ENCODE results near the gene KCNQ4. TPM values are rescaled to one million over a fixed set of nuclear protein-coding genes. Genes with fewer than 3 reads are reported as not detected.

Gene KCNQ4
- total RNA-seq, 1 experiment from 2014 or later = 1.4 TPM

GRCh38 chr1:40796939-40797667 is 13.5 kb downstream of the KCNQ4 start:
- Histone ChIP-seq H3K4ac (ENCODE audit: low read depth, low read length) (no peak overlapping the region), H3K79me1 (ENCODE audit: insufficient read depth, low read depth, low read length, poor library complexity, severe bottlenecking) (no peaks in the 10 kb centered on the region), H2BK15ac (ENCODE audit: low read depth, low read length) (no peak overlapping the region), H3K4me1 (ENCODE audit: insufficient read depth, low read length) (no peaks in the 10 kb centered on the region), H3K23ac (ENCODE audit: insufficient read length, low read depth, low read length) (no peak overlapping the region), H3K23me2 (ENCODE audit: insufficient read length, low read depth, low read length, poor library complexity, severe bottlenecking) (no peaks in the 10 kb centered on the region), H2BK5ac (ENCODE audit: insufficient read length, low read length) (no peak overlapping the region), H2AFZ (ENCODE audit: low read length) (no peak overlapping the region), H3K56ac (ENCODE audit: insufficient read length, low read depth, low read length) (no peak overlapping the region), H3K14ac (ENCODE audit: insufficient read depth, low read length) (no peak overlapping the region), H4K20me1 (ENCODE audit: control insufficient read depth, insufficient read depth, insufficient read length) (no peaks in the 10 kb centered on the region), H3K4me2 (ENCODE audit: insufficient read depth, insufficient read length, low read length) (no peak overlapping the region), H4K8ac (replicated peaks; ENCODE audit: insufficient read length, low read depth, low read length) (no peak overlapping the region), H3K18ac (ENCODE audit: insufficient read length, low read depth, low read length) (no peak overlapping the region), H2BK20ac (ENCODE audit: low read depth, low read length, poor library complexity, severe bottlenecking) (no peak overlapping the region), H2AK5ac (ENCODE audit: insufficient read length, low read length) (no peak overlapping the region), H2BK12ac (ENCODE audit: insufficient read length, low read depth, low read length) (no peak overlapping the region), H3K9ac (ENCODE audit: extremely low read depth, insufficient read length, low read length) (no peak overlapping the region), H3T11ph (ENCODE audit: low read length) (no peak overlapping the region), H3K79me2 (ENCODE audit: insufficient read depth, low read length) (no peaks in the 10 kb centered on the region), H2BK120ac (ENCODE audit: low read depth, low read length, poor library complexity, severe bottlenecking) (no peak overlapping the region), H3K9me3 (ENCODE audit: control insufficient read depth, low read depth, low read length) (no peaks in the 10 kb centered on the region), H3K27me3 (ENCODE audit: insufficient read depth, low read length) (no peaks in the 10 kb centered on the region), H4K91ac (ENCODE audit: insufficient read length, low read depth, low read length) (no peak overlapping the region), H3K27ac (ENCODE audit: insufficient read length, low read depth, low read length) (no peak overlapping the region), H4K5ac (ENCODE audit: insufficient read length, low read depth, low read length) (no peak overlapping the region)
- no peak for TF ChIP-seq CTCF (conservative IDR thresholded peaks at IDR 0.05)
- no CpG with 5 or more reads among the region's 9 CpGs for WGBS (ENCODE audit: extremely low coverage, insufficient read length, low lambda C conversion rate)
- H3K4me1 Mint-ChIP-seq = peaks cover 27 to 56% of the 10 kb centered on the region in 2 experiments
- H3K9me3 Mint-ChIP-seq = no peaks in the 10 kb centered on the region
- H3K27ac Mint-ChIP-seq = no peak overlapping the region
- DNase-seq = no peak
- H3K27me3 Mint-ChIP-seq (ENCODE audit: low read depth) = peaks cover 23% of the 10 kb centered on the region
- peak overlapping the region in 1 of 2 experiments; percentile 8; a peak in 1 of 5 replicates for H3K4me3 Mint-ChIP-seq
- H3K36me3 Mint-ChIP-seq (ENCODE audit: insufficient read depth in 1 of 3, low read depth in 3 of 3) = no peaks in the 10 kb centered on the region
